HCT116 (cell line): ENCODE measurements around the gene LY6G6F. TPM values are rescaled to one million over a fixed set of nuclear protein-coding genes. Genes with fewer than 3 reads are reported as not detected.

Experiments used
- ATAC-seq: fragments of 200-7000 bp; cut with Tn5 transposase; 2 replicates; pipeline ENCODE4 v1.9.1; 2020; ENCODE audit warnings: mild to moderate bottlenecking, moderate library complexity
- BruUV-seq: library from RNA; stranded (reverse); fragments of 400-500 nt; replicated peaks from 2 replicates; lab custom pipeline; 2021; lab: Mats Ljungman, UMichigan
- CTCF ChIA-PET: fragments of 300-600 bp; sonication (Branson Sonifier 250); formaldehyde crosslinking; loops from one replicate; lab custom pipeline; 2021; ENCODE audit warnings: antibody characterized with exemption; lab: Charles Lee
- POLR2A ChIA-PET: fragments of 300-600, 350-600 bp; sonication (Branson Sonifier 250); formaldehyde crosslinking; loops from one replicate; lab custom pipeline; 2021; ENCODE audit warnings: antibody characterized with exemption; lab: Charles Lee
- RAD21 ChIA-PET, 2 experiments: fragments of 300-600 bp; sonication (Branson Sonifier 250); formaldehyde crosslinking; loops; one replicate each; lab custom pipeline; 2023; ENCODE audit warnings: low total read pairs in 2 of 2; ENCODE audit not compliant: uncharacterized antibody in 2 of 2, unreplicated experiment in 2 of 2, low non-redundant PET in 1 of 2; lab: Charles Lee
- DNase-seq: peaks from one replicate; pipeline ENCODE4 v3.0.0-alpha.2; 2010; ENCODE audit warnings: low read depth, low spot score
- H2AFZ ChIP-seq: fragments of 200-600 bp; shearing (Covaris generic), sonication (generic); 2 replicates; pipeline ENCODE4 v1.6.1; 2017; ENCODE audit warnings: low read depth, mixed run types, mixed read lengths, antibody characterized with exemption, low read length; ENCODE audit not compliant: poor library complexity, severe bottlenecking
- H3K27ac ChIP-seq: 2 replicates; pipeline ENCODE4 v1.5.1; 2012; ENCODE audit warnings: low read depth, low read length
- H3K27me3 ChIP-seq: fragments of 200-600 bp; sonication (generic); 2 replicates; pipeline ENCODE4 v1.6.1; 2016; ENCODE audit warnings: mixed run types, low read length, mixed read lengths; ENCODE audit not compliant: insufficient read depth
- H3K36me3 ChIP-seq, 2 experiments: fragments of 200-500 bp in 1 of 2; fragments of 200-600 bp in 1 of 2; sonication (Bioruptor generic) in 1 of 2; sonication (generic) in 1 of 2; 2 replicates each; pipeline versions ENCODE4 v1.5.1 to v1.6.1; 2014 to 2016; ENCODE audit warnings: low read length in 2 of 2, inconsistent platforms in 1 of 2, mixed read lengths in 1 of 2, mixed run types in 1 of 2; ENCODE audit not compliant: insufficient read depth in 2 of 2, control insufficient read depth in 1 of 2
- H3K4me1 ChIP-seq, 2 experiments: fragments of 200-600 bp in 1 of 2; sonication (generic) in 1 of 2; 2 replicates each; pipeline versions ENCODE4 v1.5.1 to v1.6.1; 2012 to 2017; ENCODE audit warnings: low read length in 2 of 2, inconsistent platforms in 1 of 2, mild to moderate bottlenecking in 1 of 2, mixed read lengths in 1 of 2, mixed run types in 1 of 2, moderate library complexity in 1 of 2; ENCODE audit not compliant: insufficient read depth in 2 of 2, control insufficient read depth in 1 of 2
- H3K4me2 ChIP-seq: fragments of 200-600 bp; sonication (generic); 2 replicates; pipeline ENCODE4 v1.6.1; 2017; ENCODE audit warnings: mixed run types, low read length, mixed read lengths
- H3K4me3 ChIP-seq, 2 experiments: fragments of 200-600 bp in 1 of 2; sonication (generic) in 1 of 2; replicated peaks in 1 of 2; 2 replicates each; pipeline ENCODE4 v1.5.1; 2011 to 2016; ENCODE audit warnings: low read length in 2 of 2, control low read depth in 1 of 2, low read depth in 1 of 2, mild to moderate bottlenecking in 1 of 2, mixed read lengths in 1 of 2, mixed run types in 1 of 2
- H3K79me2 ChIP-seq: fragments of 200-600 bp; sonication (generic); 2 replicates; pipeline ENCODE4 v1.6.1; 2017; ENCODE audit warnings: mild to moderate bottlenecking, mixed run types, low read length, moderate library complexity, mixed read lengths; ENCODE audit not compliant: insufficient read depth
- H3K9ac ChIP-seq: fragments of 200-600 bp; sonication (generic); 2 replicates; pipeline ENCODE4 v1.6.1; 2016; ENCODE audit warnings: low read length, mixed read lengths
- H3K9me2 ChIP-seq: fragments of 200-600 bp; sonication (generic), shearing (Covaris generic); 2 replicates; pipeline ENCODE4 v1.6.1; 2017; ENCODE audit warnings: mixed run types, mild to moderate bottlenecking, moderate library complexity; ENCODE audit not compliant: insufficient read depth
- H3K9me3 ChIP-seq, 2 experiments: fragments of 200-500 bp in 1 of 2; fragments of 200-600 bp in 1 of 2; sonication (Bioruptor generic) in 1 of 2; sonication (generic) in 1 of 2; 2 replicates each; pipeline ENCODE4 v1.6.1; 2014 to 2017; ENCODE audit warnings: low read length in 2 of 2, mixed read lengths in 2 of 2, inconsistent platforms in 1 of 2, low read depth in 1 of 2, mild to moderate bottlenecking in 1 of 2, mixed run types in 1 of 2, moderate library complexity in 1 of 2; ENCODE audit not compliant: control insufficient read depth in 1 of 2, insufficient read depth in 1 of 2
- H4K20me1 ChIP-seq: fragments of 200-600 bp; sonication (generic), shearing (Covaris generic); 2 replicates; pipeline ENCODE4 v1.6.1; 2017; ENCODE audit warnings: mixed run types, mild to moderate bottlenecking, moderate library complexity; ENCODE audit not compliant: insufficient read depth
- CEBPB ChIP-seq: IDR thresholded peaks from 2 replicates; pipeline ENCODE4 v1.6.1; 2012; ENCODE audit warnings: low read depth
- EGR1 ChIP-seq: IDR thresholded peaks from 2 replicates; pipeline ENCODE4 v1.6.1; 2012; ENCODE audit warnings: low read depth
- JUND ChIP-seq: IDR thresholded peaks from 2 replicates; pipeline ENCODE4 v1.6.1; 2012
- TCF7L2 ChIP-seq: IDR thresholded peaks from 2 replicates; pipeline ENCODE4 v1.7.0; 2011; ENCODE audit warnings: borderline replicate concordance, inconsistent platforms; ENCODE audit not compliant: insufficient read depth, insufficient read length; ENCODE audit errors: extremely low read depth
- YY1 ChIP-seq: IDR thresholded peaks from 2 replicates; pipeline ENCODE4 v1.6.1; 2011; ENCODE audit warnings: low read length, low read depth, moderate library complexity, mild to moderate bottlenecking; ENCODE audit not compliant: insufficient replicate concordance; ENCODE audit errors: extremely low read depth
- intact Hi-C: fragments of 100-400 bp; cut with micrococcal nuclease; formaldehyde crosslinking; loops from 2 replicates; pipeline ENCODE4 v1.10.0; 2022
- total RNA-seq: library from RNA; stranded (reverse); gene quantifications from one replicate; pipeline ENCODE4 v1.2.1, GENCODE V29; 2021; ENCODE audit not compliant: unreplicated experiment

LY6G6F gene
- total RNA-seq, 1 experiment from 2014 or later: not detected

DNA sequence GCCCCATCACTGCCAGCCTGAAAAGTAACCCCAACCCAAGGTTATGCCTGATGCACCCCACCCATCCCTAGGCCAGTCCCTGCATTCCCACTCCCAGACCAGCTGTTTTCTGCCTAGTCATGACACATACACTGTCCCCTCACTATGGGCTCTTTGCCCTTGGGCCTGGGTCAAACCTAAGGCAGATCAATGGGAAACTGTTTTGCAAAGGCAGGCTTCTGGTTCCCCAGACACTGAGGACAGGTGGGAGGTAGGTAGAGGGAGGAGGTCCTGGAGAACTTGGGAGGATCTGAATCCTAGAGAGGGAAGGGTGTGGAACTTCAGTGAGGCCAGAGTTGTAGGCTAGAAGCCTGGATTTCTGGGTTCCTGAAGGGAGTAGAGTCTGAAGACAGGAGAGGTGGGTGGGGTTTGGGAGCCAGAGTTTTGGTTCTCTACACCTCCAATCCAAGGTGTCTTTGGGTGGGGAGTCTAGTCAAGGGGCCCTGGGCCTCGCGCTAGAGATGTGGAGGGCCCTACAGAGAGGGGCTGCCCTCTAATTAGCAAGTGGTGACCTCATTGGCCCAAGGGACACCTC is 27.7 kb downstream of the LY6G6F start (continued):
- TF ChIP-seq EGR1 (no peak), TCF7L2 (no peak), JUND (no peak)

DNA sequence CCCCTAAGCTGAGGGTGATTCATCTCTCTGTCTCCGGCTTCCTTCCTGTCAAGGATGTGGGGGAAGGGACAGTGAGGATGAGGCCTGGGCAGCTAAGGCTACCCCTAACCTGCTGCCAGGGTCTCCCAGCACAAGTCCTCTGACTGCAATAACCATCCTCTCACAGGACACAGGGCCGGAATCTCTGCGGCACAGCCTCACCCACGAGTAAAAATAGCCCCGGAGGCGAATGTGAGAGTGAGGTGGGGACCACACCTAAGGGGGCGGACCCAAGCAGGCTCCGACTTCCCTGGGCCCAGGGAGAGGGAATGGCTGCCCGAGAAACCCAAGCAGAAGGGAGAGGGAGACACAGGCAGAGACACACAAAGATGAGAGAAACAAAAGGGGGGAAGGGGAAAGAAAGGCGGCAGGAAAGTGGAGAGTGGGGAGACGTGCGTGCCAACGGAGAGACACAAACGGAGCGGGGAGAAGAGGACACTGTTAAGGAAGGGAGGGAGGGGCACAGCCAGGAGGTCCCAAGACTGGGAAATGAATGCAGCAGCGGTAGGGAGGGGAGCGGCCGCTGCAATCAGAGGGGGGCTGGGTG is 28.2 kb downstream of the LY6G6F start:
- Histone ChIP-seq H3K79me2 (peaks cover 47% of the 10 kb centered on the region), H3K4me3 (peak overlapping the region; percentile 74 to 91), H2AFZ (no peak overlapping the region)
- intact Hi-C loops: loop anchor here (5.0 kb wide), 2 partner anchors 68 to 97 kb away; partner anchors contain the start of genes CSNK2B and LY6G5B
- TF ChIP-seq CEBPB (no peak), YY1 (peak; percentile 14)
- TF ChIP-seq, all 23 proteins: peak for 1
- DNase-seq (no peak), ATAC-seq (peak; percentile 19; the same call in 1 of the 2 replicates)
- POLR2A ChIA-PET: interaction anchor here (0.7 to 1.8 kb wide), 3 partner anchors 40 to 105 kb away, joined by 4 to 10 read pairs (median 4); partner anchors contain the start of gene HSPA1B
- H3K27me3 ChIP-seq: no peaks in the 10 kb centered on the region
- H4K20me1 ChIP-seq: no peaks in the 10 kb centered on the region; the same call in 1 of the 2 replicates
- no TSS peak for BruUV-seq
- peak overlapping the region; percentile 82 for H3K9ac ChIP-seq
- H3K4me1 ChIP-seq: peaks cover 38 to 57% of the 10 kb centered on the region in 2 experiments
- H3K27ac ChIP-seq: peak overlapping the region; percentile 95
- peak overlapping the region; percentile 83 for H3K4me2 ChIP-seq
- RAD21 ChIA-PET: interaction anchor here (0.6 to 1.1 kb wide), 2 partner anchors 40 to 54 kb away, joined by 3 to 4 read pairs; no protein-coding TSS in a partner anchor
- peaks cover 25 to 31% of the 10 kb centered on the region in 2 experiments for H3K36me3 ChIP-seq
- H3K9me2 ChIP-seq: no peaks in the 10 kb centered on the region
- H3K9me3 ChIP-seq: no peaks in the 10 kb centered on the region
- CTCF ChIA-PET: no interaction called here
